SU-DHL-6 (cell line): ENCODE results near the gene PRDM12.

Experiments used
- H2AFZ ChIP-seq: fragments of 200-600 bp; sonication (generic); 2 replicates; pipeline ENCODE4 v1.6.1; 2014; ENCODE audit warnings: low read depth, mild to moderate bottlenecking, moderate library complexity, mixed read lengths, antibody characterized with exemption, low read length; ENCODE audit not compliant: severe bottlenecking
- H3F3A ChIP-seq: fragments of 200-600 bp; shearing (Covaris generic); 2 replicates; pipeline ENCODE4 v1.6.0; 2016; ENCODE audit warnings: antibody characterized with exemption, mild to moderate bottlenecking; ENCODE audit not compliant: insufficient read depth
- H3K27ac ChIP-seq: fragments of 200-600 bp; sonication (generic); 2 replicates; pipeline ENCODE4 v1.5.1; 2016; ENCODE audit warnings: low read depth, mild to moderate bottlenecking, low read length, moderate library complexity, mixed read lengths
- H3K27me3 ChIP-seq: fragments of 200-600 bp; sonication (generic), shearing (Covaris generic); 2 replicates; pipeline ENCODE4 v1.6.0; 2014; ENCODE audit warnings: mild to moderate bottlenecking, low read length
- H3K36me3 ChIP-seq: fragments of 200-600 bp; sonication (generic); 2 replicates; pipeline ENCODE4 v1.6.1; 2014; ENCODE audit warnings: mild to moderate bottlenecking, low read length, mixed read lengths
- H3K4me2 ChIP-seq: fragments of 300-600, 200-600 bp; shearing (Covaris generic), sonication (generic); 2 replicates; pipeline ENCODE4 v1.6.0; 2014; ENCODE audit warnings: low read length, low read depth, mild to moderate bottlenecking; ENCODE audit not compliant: poor library complexity, severe bottlenecking
- H3K4me3 ChIP-seq: fragments of 200-600 bp; sonication (generic); 2 replicates; pipeline ENCODE4 v1.5.1; 2014; ENCODE audit warnings: antibody characterized with exemption, low read length, mild to moderate bottlenecking, mixed read lengths; ENCODE audit not compliant: insufficient read depth, poor library complexity, severe bottlenecking
- H3K79me2 ChIP-seq: fragments of 200-600 bp; sonication (generic); 2 replicates; pipeline ENCODE4 v1.6.1; 2014; ENCODE audit warnings: mild to moderate bottlenecking, low read length, moderate library complexity; ENCODE audit not compliant: insufficient read depth
- H3K9ac ChIP-seq: fragments of 200-600 bp; sonication (generic); 2 replicates; pipeline ENCODE4 v1.7.0; 2014; ENCODE audit warnings: mild to moderate bottlenecking, low read length
- H3K9me2 ChIP-seq: fragments of 200-600 bp; sonication (generic); replicated peaks from 2 replicates; pipeline ENCODE4 v1.6.1; 2014; ENCODE audit warnings: low read length; ENCODE audit not compliant: insufficient read depth
- H3K9me3 ChIP-seq: fragments of 200-600 bp; sonication (generic); 2 replicates; pipeline ENCODE4 v1.6.1; 2014; ENCODE audit warnings: low read length, mixed read lengths; ENCODE audit not compliant: insufficient read depth
- H4K20me1 ChIP-seq: fragments of 200-600 bp; sonication (generic); 2 replicates; pipeline ENCODE4 v1.6.1; 2014; ENCODE audit warnings: low read depth, mild to moderate bottlenecking, antibody characterized with exemption, low read length, moderate library complexity, mixed read lengths
- CTCF ChIP-seq: fragments of 200-600 bp; sonication (generic); IDR thresholded peaks from one replicate; pipeline ENCODE4 v1.5.1; 2017; ENCODE audit warnings: antibody characterized with exemption, mild to moderate bottlenecking, low read length, moderate library complexity; ENCODE audit not compliant: insufficient read depth, poor library complexity, severe bottlenecking
- EZH2phosphoT487 ChIP-seq: fragments of 200-600 bp; sonication (generic), shearing (Covaris generic); conservative IDR thresholded peaks from 2 replicates; pipeline ENCODE4 v1.6.1; 2018; ENCODE audit warnings: mild to moderate bottlenecking, antibody characterized with exemption, low read length, moderate library complexity, mixed read lengths

The PRDM12 gene

GRCh38 chr9:130665029-130665430, 636 bp downstream of the PRDM12 start:
- H3K4me3 ChIP-seq = no peak overlapping the region
- no peaks in the 10 kb centered on the region for H3K9me2 ChIP-seq
- no peaks in the 10 kb centered on the region for H3K27me3 ChIP-seq
- TF ChIP-seq EZH2phosphoT487 = no peak
- no peak for TF ChIP-seq CTCF
- H3F3A ChIP-seq = no peaks in the 10 kb centered on the region
- H3K9me3 ChIP-seq = no peaks in the 10 kb centered on the region
- H3K9ac ChIP-seq = no peak overlapping the region
- H2AFZ ChIP-seq = no peak overlapping the region
- H3K27ac ChIP-seq = no peak overlapping the region
- H3K36me3 ChIP-seq = no peaks in the 10 kb centered on the region
- no peaks in the 10 kb centered on the region for H3K79me2 ChIP-seq
- no peak overlapping the region for H3K4me2 ChIP-seq
- H4K20me1 ChIP-seq = no peaks in the 10 kb centered on the region

GRCh38 chr9:130665431-130666392, 1.3 kb downstream of the PRDM12 start:
- no peaks in the 10 kb centered on the region for H3K27me3 ChIP-seq
- no peaks in the 10 kb centered on the region for H3F3A ChIP-seq
- H3K9ac ChIP-seq = no peak overlapping the region

GRCh38 chr9:130666393-130667119, 2.2 kb downstream of the PRDM12 start:
- Histone ChIP-seq H4K20me1 (no peaks in the 10 kb centered on the region), H3K36me3 (no peaks in the 10 kb centered on the region), H3K79me2 (no peaks in the 10 kb centered on the region), H3K4me3 (no peak overlapping the region), H3K9ac (no peak overlapping the region), H3K27ac (no peak overlapping the region), H3K9me2 (no peaks in the 10 kb centered on the region), H3K4me2 (no peak overlapping the region), H3K27me3 (no peaks in the 10 kb centered on the region), H2AFZ (no peak overlapping the region), H3F3A (no peaks in the 10 kb centered on the region), H3K9me3 (no peaks in the 10 kb centered on the region)
- TF ChIP-seq CTCF (no peak), EZH2phosphoT487 (no peak)

More at GRCh38 chr9:130665431-130666392, 1.3 kb downstream of the PRDM12 start:
- no peaks in the 10 kb centered on the region for H4K20me1 ChIP-seq
- H3K9me2 ChIP-seq = no peaks in the 10 kb centered on the region
- no peak for TF ChIP-seq CTCF
- TF ChIP-seq EZH2phosphoT487 = no peak
- no peak overlapping the region for H3K4me2 ChIP-seq
- H3K4me3 ChIP-seq = no peak overlapping the region
- no peaks in the 10 kb centered on the region for H3K9me3 ChIP-seq
- no peaks in the 10 kb centered on the region for H3K36me3 ChIP-seq
- H2AFZ ChIP-seq = no peak overlapping the region
- H3K27ac ChIP-seq = no peak overlapping the region
- no peaks in the 10 kb centered on the region for H3K79me2 ChIP-seq
